ENCODE data around the gene KAT2A.

KAT2A gene

GRCh38 chr17:42116705-42117396, 4.3 kb downstream of the KAT2A start:
- POLR2A ChIA-PET, result no interaction called here
- Histone ChIP-seq H3K27ac (ENCODE audit: insufficient read depth in 1 of 2, low read depth in 1 of 2, low read length in 2 of 2, poor library complexity in 1 of 2, severe bottlenecking in 2 of 2) (no peak overlapping the region), H3K27me3 (replicated peaks in 2 of 5; ENCODE audit: control insufficient read depth in 4 of 5, insufficient read depth in 5 of 5, low read length in 4 of 5) (no peaks in the 10 kb centered on the region), H3K9me3 (ENCODE audit: control extremely low read depth in 1 of 5, control insufficient read depth in 4 of 5, insufficient read depth in 2 of 5, low read depth in 1 of 5, low read length in 4 of 5) (no peaks in the 10 kb centered on the region), H3K4me3 (ENCODE audit: control insufficient read depth in 1 of 7, extremely low read depth in 1 of 7, insufficient read depth in 4 of 7, low read depth in 2 of 7, low read length in 6 of 7) (no peak overlapping the region), H3K4me1 (ENCODE audit: control extremely low read depth in 1 of 4, control insufficient read depth in 4 of 4, insufficient read depth in 4 of 4, low read length in 3 of 4) (peaks cover 6 to 30% (median 26%) of the 10 kb centered on the region in 4 experiments), H3K36me3 (ENCODE audit: control insufficient read depth in 4 of 4, insufficient read depth in 4 of 4, low read length in 3 of 4) (peaks cover 2 to 48% (median 32%) of the 10 kb centered on the region in 4 experiments)
- CTCF ChIA-PET, result interaction anchor here (0.7 to 21.8 kb wide), 16 partner anchors 9 to 154 kb away, joined by 3 to 381 read pairs (median 6); partner anchors contain the start of genes CNP, DNAJC7, KCNH4 and NKIRAS2
- 47% methylated on average over 18 of the region's 18 CpGs for WGBS (ENCODE audit: insufficient coverage)
- DNase-seq, result peak; percentile 82 to 93 (median 89)

- Histone ChIP-seq H3K4me1 (ENCODE audit: control extremely low read depth in 1 of 4, control insufficient read depth in 4 of 4, insufficient read depth in 4 of 4, low read length in 3 of 4) (peaks cover 6 to 21% (median 19%) of the 10 kb centered on the region in 4 experiments), H3K9me3 (ENCODE audit: control extremely low read depth in 1 of 5, control insufficient read depth in 4 of 5, insufficient read depth in 2 of 5, low read depth in 1 of 5, low read length in 4 of 5) (no peaks in the 10 kb centered on the region), H3K27ac (ENCODE audit: insufficient read depth in 1 of 2, low read depth in 1 of 2, low read length in 2 of 2, poor library complexity in 1 of 2, severe bottlenecking in 2 of 2) (no peak overlapping the region), H3K27me3 (replicated peaks in 2 of 5; ENCODE audit: control insufficient read depth in 4 of 5, insufficient read depth in 5 of 5, low read length in 4 of 5) (no peaks in the 10 kb centered on the region), H3K36me3 (ENCODE audit: control insufficient read depth in 4 of 4, insufficient read depth in 4 of 4, low read length in 3 of 4) (peaks cover 2 to 44% (median 32%) of the 10 kb centered on the region in 4 experiments), H3K4me3 (ENCODE audit: control insufficient read depth in 1 of 7, extremely low read depth in 1 of 7, insufficient read depth in 4 of 7, low read depth in 2 of 7, low read length in 6 of 7) (no peak overlapping the region)
- ChIA-PET CTCF (interaction anchor here (1.2 to 21.8 kb wide), 6 partner anchors 15 to 151 kb away, joined by 3 to 381 read pairs (median 45); partner anchors contain the start of genes CNP, DNAJC7, NKIRAS2 and ZNF385C), POLR2A (no interaction called here)
- no peak for DNase-seq
- WGBS (ENCODE audit: insufficient coverage), result 98% methylated on average over 4 of the region's 9 CpGs
Observed at GRCh38 chr17:42114118-42114517, 7.0 kb downstream of the KAT2A start.

GRCh38 chr17:42113293-42114069, 7.7 kb downstream of the KAT2A start:
- CTCF ChIA-PET, result interaction anchor here (0.7 to 21.8 kb wide), 10 partner anchors 10 to 414 kb away, joined by 3 to 381 read pairs (median 4); partner anchors contain the start of genes CNP, DNAJC7, NKIRAS2 and ZNF385C
- H3K4me1 ChIP-seq (ENCODE audit: control extremely low read depth in 1 of 4, control insufficient read depth in 4 of 4, insufficient read depth in 4 of 4, low read length in 3 of 4), result peaks cover 6 to 21% (median 19%) of the 10 kb centered on the region in 4 experiments
- peak overlapping the region in 1 of 7 experiments; percentile 87 for H3K4me3 ChIP-seq (ENCODE audit: control insufficient read depth in 1 of 7, extremely low read depth in 1 of 7, insufficient read depth in 4 of 7, low read depth in 2 of 7, low read length in 6 of 7)
- H3K27ac ChIP-seq (ENCODE audit: insufficient read depth in 1 of 2, low read depth in 1 of 2, low read length in 2 of 2, poor library complexity in 1 of 2, severe bottlenecking in 2 of 2), result peak overlapping the region in 1 of 2 experiments; percentile 88
- POLR2A ChIA-PET, result interaction anchor here (1.0 kb wide), 1 partner anchor 425 kb away, joined by 3 read pairs; the partner anchor contains the start of gene EIF1
- 97% methylated on average over 28 of the region's 28 CpGs for WGBS (ENCODE audit: insufficient coverage)
- H3K9me3 ChIP-seq (ENCODE audit: control extremely low read depth in 1 of 5, control insufficient read depth in 4 of 5, insufficient read depth in 2 of 5, low read depth in 1 of 5, low read length in 4 of 5), result no peaks in the 10 kb centered on the region
- peaks cover 2 to 48% (median 33%) of the 10 kb centered on the region in 4 experiments for H3K36me3 ChIP-seq (ENCODE audit: control insufficient read depth in 4 of 4, insufficient read depth in 4 of 4, low read length in 3 of 4)
- DNase-seq, result no peak
- H3K27me3 ChIP-seq (replicated peaks in 2 of 5; ENCODE audit: control insufficient read depth in 4 of 5, insufficient read depth in 5 of 5, low read length in 4 of 5), result no peaks in the 10 kb centered on the region

GRCh38 chr17:42112552-42113176, 8.5 kb downstream of the KAT2A start, which contains the start of gene DHX58:
Gene DHX58, minus strand, starts transcription at chr17:42112714. Its CDS starts 822 bp downstream, at chr17:42111892.
- CTCF ChIA-PET, result interaction anchor here (0.5 to 21.8 kb wide), 13 partner anchors 8 to 415 kb away, joined by 3 to 381 read pairs (median 4); partner anchors contain the start of genes CNP, DNAJC7, KAT2A and NKIRAS2
- H3K27me3 ChIP-seq (replicated peaks in 2 of 5; ENCODE audit: control insufficient read depth in 4 of 5, insufficient read depth in 5 of 5, low read length in 4 of 5), result no peaks in the 10 kb centered on the region

GRCh38 chr17:42111871-42112551, 9.2 kb downstream of the KAT2A start:
- H3K27ac ChIP-seq (ENCODE audit: insufficient read depth in 1 of 2, low read depth in 1 of 2, low read length in 2 of 2, poor library complexity in 1 of 2, severe bottlenecking in 2 of 2), result peak overlapping the region; percentile 50 to 88
- peaks cover 6 to 34% (median 31%) of the 10 kb centered on the region in 4 experiments for H3K4me1 ChIP-seq (ENCODE audit: control extremely low read depth in 1 of 4, control insufficient read depth in 4 of 4, insufficient read depth in 4 of 4, low read length in 3 of 4)
- CTCF ChIA-PET, result interaction anchor here (0.5 to 21.8 kb wide), 16 partner anchors 8 to 149 kb away, joined by 3 to 381 read pairs (median 4); partner anchors contain the start of genes CNP, DNAJC7, KAT2A and NKIRAS2
- H3K36me3 ChIP-seq (ENCODE audit: control insufficient read depth in 4 of 4, insufficient read depth in 4 of 4, low read length in 3 of 4), result peaks cover 0 to 37% (median 23%) of the 10 kb centered on the region in 4 experiments
- WGBS (ENCODE audit: insufficient coverage), result 15% methylated on average over 9 of the region's 12 CpGs
- no peaks in the 10 kb centered on the region for H3K27me3 ChIP-seq (replicated peaks in 2 of 5; ENCODE audit: control insufficient read depth in 4 of 5, insufficient read depth in 5 of 5, low read length in 4 of 5)
- POLR2A ChIA-PET, result interaction anchor here (0.6 to 1.4 kb wide), 5 partner anchors 13 to 146 kb away, joined by 3 to 4 read pairs (median 3); partner anchors contain the start of gene CNP
- peak overlapping the region; percentile 30 to 87 (median 68) for H3K4me3 ChIP-seq (ENCODE audit: control insufficient read depth in 1 of 7, extremely low read depth in 1 of 7, insufficient read depth in 4 of 7, low read depth in 2 of 7, low read length in 6 of 7)
- peak in 2 of 3 donors; percentile 48 to 51 for DNase-seq
- no peaks in the 10 kb centered on the region for H3K9me3 ChIP-seq (ENCODE audit: control extremely low read depth in 1 of 5, control insufficient read depth in 4 of 5, insufficient read depth in 2 of 5, low read depth in 1 of 5, low read length in 4 of 5)

More at GRCh38 chr17:42112552-42113176, 8.5 kb downstream of the KAT2A start, which contains the start of gene DHX58:
- peaks cover 6 to 29% (median 25%) of the 10 kb centered on the region in 4 experiments for H3K4me1 ChIP-seq (ENCODE audit: control extremely low read depth in 1 of 4, control insufficient read depth in 4 of 4, insufficient read depth in 4 of 4, low read length in 3 of 4)
- H3K36me3 ChIP-seq (ENCODE audit: control insufficient read depth in 4 of 4, insufficient read depth in 4 of 4, low read length in 3 of 4), result peaks cover 0 to 43% (median 29%) of the 10 kb centered on the region in 4 experiments
- DNase-seq, result peak; percentile 87 to 93 (median 93)
- H3K27ac ChIP-seq (ENCODE audit: insufficient read depth in 1 of 2, low read depth in 1 of 2, low read length in 2 of 2, poor library complexity in 1 of 2, severe bottlenecking in 2 of 2), result peak within 1 kb of the TSS; percentile 50 to 88
- H3K4me3 ChIP-seq (ENCODE audit: control insufficient read depth in 1 of 7, extremely low read depth in 1 of 7, insufficient read depth in 4 of 7, low read depth in 2 of 7, low read length in 6 of 7), result peak within 1 kb of the TSS; percentile 30 to 87 (median 68)
- WGBS (ENCODE audit: insufficient coverage), result 0% methylated on average over 6 of the region's 10 CpGs
- POLR2A ChIA-PET, result interaction anchor here (1.0 to 1.4 kb wide), 5 partner anchors 14 to 424 kb away, joined by 3 to 4 read pairs (median 3); partner anchors contain the start of genes CNP and EIF1
- H3K9me3 ChIP-seq (ENCODE audit: control extremely low read depth in 1 of 5, control insufficient read depth in 4 of 5, insufficient read depth in 2 of 5, low read depth in 1 of 5, low read length in 4 of 5), result no peaks in the 10 kb centered on the region

- DNase-seq, result no peak
- H3K36me3 ChIP-seq (ENCODE audit: control insufficient read depth in 4 of 4, insufficient read depth in 4 of 4, low read length in 3 of 4), result peaks cover 0 to 34% (median 21%) of the 10 kb centered on the region in 4 experiments
- peaks cover 6 to 34% (median 31%) of the 10 kb centered on the region in 4 experiments for H3K4me1 ChIP-seq (ENCODE audit: control extremely low read depth in 1 of 4, control insufficient read depth in 4 of 4, insufficient read depth in 4 of 4, low read length in 3 of 4)
- peak overlapping the region; percentile 50 to 88 for H3K27ac ChIP-seq (ENCODE audit: insufficient read depth in 1 of 2, low read depth in 1 of 2, low read length in 2 of 2, poor library complexity in 1 of 2, severe bottlenecking in 2 of 2)
- H3K27me3 ChIP-seq (replicated peaks in 2 of 5; ENCODE audit: control insufficient read depth in 4 of 5, insufficient read depth in 5 of 5, low read length in 4 of 5), result no peaks in the 10 kb centered on the region
- CTCF ChIA-PET, result interaction anchor here (0.9 to 21.8 kb wide), 11 partner anchors 8 to 148 kb away, joined by 3 to 381 read pairs (median 3); partner anchors contain the start of genes CNP, DNAJC7, KAT2A and NKIRAS2
- WGBS (ENCODE audit: insufficient coverage), result 98% methylated on average over 11 of the region's 11 CpGs
- no peaks in the 10 kb centered on the region for H3K9me3 ChIP-seq (ENCODE audit: control extremely low read depth in 1 of 5, control insufficient read depth in 4 of 5, insufficient read depth in 2 of 5, low read depth in 1 of 5, low read length in 4 of 5)
- H3K4me3 ChIP-seq (ENCODE audit: control insufficient read depth in 1 of 7, extremely low read depth in 1 of 7, insufficient read depth in 4 of 7, low read depth in 2 of 7, low read length in 6 of 7), result peak overlapping the region in 1 of 7 experiments; percentile 87
- POLR2A ChIA-PET, result no interaction called here
Observed at GRCh38 chr17:42111265-42111636, 9.9 kb downstream of the KAT2A start.
